Stimulated activated CD4-positive, alpha-beta T cell treated with anti-CD3 and anti-CD28 coated beads, Interleukin-12 subunit alpha, Interleukin-12 subunit beta, amount 100 ng/mL, for 24 hours (primary cell): Measurements from ENCODE around the gene TNIP1.

Experiments
- DNase-seq, 2 experiments: peaks; one replicate each; pipeline ENCODE4 v3.0.0-alpha.2; 2020; ENCODE audit warnings: low read depth in 2 of 2

The TNIP1 gene

DNA sequence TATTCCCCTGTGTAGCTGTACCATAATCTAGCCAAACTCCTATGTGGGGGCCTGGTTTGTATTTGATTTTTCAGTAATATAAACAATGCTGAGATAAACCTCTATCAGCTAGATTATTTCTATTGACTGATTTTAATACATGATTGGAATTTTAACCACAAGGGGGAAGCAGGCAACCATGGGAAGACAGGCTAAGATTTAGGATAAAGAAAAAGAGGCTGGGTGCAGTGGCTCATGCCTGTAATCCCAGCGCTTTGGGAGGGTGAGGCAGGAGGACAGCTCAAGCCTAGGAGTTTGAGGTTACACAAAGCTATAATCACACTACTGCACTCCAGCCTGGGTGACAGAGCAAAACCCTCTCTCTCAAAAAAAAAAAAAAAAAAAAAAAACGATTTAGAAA is 78.6 kb downstream of the TNIP1 start:
- no peak for DNase-seq

- no peak for DNase-seq
Measured at GRCh38 chr5:151001436-151001835, 79.4 kb downstream of the TNIP1 start.

DNA sequence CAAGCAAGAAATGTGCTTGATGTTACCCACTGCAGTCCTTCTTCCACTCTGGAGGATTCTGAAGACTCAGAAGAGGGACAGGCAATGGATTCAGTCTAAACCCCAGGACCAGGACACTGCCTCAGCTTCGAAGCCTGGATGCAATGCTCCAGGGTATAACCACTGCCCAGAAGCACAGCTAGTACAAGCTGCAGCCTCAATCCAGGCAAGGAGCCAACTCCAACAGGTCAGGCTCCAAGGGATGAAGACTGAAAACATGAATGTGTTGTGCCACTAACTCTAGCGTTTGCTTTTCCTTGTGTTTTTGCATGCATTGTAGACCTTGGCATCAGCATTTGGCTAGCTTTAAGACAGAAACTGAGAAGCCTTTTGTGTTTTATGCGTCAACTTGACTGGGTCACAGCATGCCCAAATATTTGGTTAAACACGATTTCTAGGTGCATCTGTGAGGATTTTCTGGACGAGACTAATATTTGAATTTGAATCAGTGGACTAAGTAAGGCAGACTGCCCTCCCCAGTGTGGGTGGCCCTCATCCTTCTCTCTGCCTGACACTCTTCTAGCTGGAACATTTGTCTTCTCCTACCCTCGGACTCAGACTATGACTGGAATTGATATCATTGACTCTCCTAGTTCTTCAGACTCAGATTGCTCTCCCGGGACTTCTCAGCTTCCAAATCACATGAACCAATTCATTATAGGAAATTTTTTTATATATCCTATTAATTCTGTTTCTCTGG is 81.0 kb downstream of the TNIP1 start:
- no peak for DNase-seq

GRCh38 chr5:150993826-150994412 is 86.9 kb downstream of the TNIP1 start:
- DNase-seq, result no peak

GRCh38 chr5:150993422-150993821 is 87.4 kb downstream of the TNIP1 start:
- no peak for DNase-seq

DNA sequence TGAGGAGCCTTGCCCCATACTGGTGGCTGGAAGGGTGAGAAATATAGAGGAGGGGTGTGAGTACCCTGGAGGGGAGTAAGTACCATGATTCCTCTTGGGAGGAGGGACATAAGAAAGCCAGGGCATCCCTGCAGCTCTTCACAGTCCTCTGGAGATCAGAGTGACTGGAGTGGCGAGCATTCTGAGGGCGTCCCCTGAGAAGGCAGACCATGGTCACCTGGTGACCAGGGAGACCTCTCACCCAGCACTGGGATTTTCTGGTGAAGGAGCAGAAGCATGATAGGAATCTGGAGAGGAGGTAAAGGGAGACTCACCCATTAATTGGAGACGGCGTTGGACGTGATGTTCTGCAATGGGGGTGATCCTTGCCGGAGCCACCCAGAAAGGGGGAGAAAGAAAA is 88.1 kb downstream of the TNIP1 start:
- no peak for DNase-seq

- no peak for DNase-seq
Measured at GRCh38 chr5:150989695-150990094, 91.1 kb downstream of the TNIP1 start.

GRCh38 chr5:150987746-150988145 is 93.1 kb downstream of the TNIP1 start:
- no peak for DNase-seq
